SK-N-SH (cell line): Measurements from ENCODE around the gene BCL2L13. TPM values are rescaled to one million over a fixed set of nuclear protein-coding genes. Genes with fewer than 3 reads are reported as not detected.

Source experiments
- CTCF ChIA-PET: fragments of 300-600, 350-600 bp; formaldehyde crosslinking; extraction: SDS; loops from one replicate; lab custom pipeline; 2021; lab: Yijun Ruan, JAX
- POLR2A ChIA-PET: fragments of 350-600 bp; sonication (Branson Sonifier 250); formaldehyde crosslinking; extraction: SDS; loops from one replicate; lab custom pipeline; 2020; ENCODE audit warnings: antibody characterized with exemption, inconsistent platforms; lab: Yijun Ruan, JAX
- DNase-seq: peaks from one replicate; pipeline ENCODE4 v3.0.0; 2012
- H2AFZ ChIP-seq: fragments of 200-600 bp; sonication (generic); 2 replicates; pipeline ENCODE4 v1.8.1; 2016; ENCODE audit warnings: antibody characterized with exemption, mild to moderate bottlenecking, low read depth
- H3F3A ChIP-seq: fragments of 200-600 bp; sonication (generic); replicated peaks from 2 replicates; pipeline ENCODE3; 2016; ENCODE audit warnings: antibody characterized with exemption, mild to moderate bottlenecking; ENCODE audit not compliant: insufficient read depth
- H3K27ac ChIP-seq, 2 experiments: fragments of 200-500 bp in 1 of 2; fragments of 200-600 bp in 1 of 2; sonication (Bioruptor generic) in 1 of 2; sonication (generic), shearing (Covaris generic) in 1 of 2; 2 replicates each; pipeline versions ENCODE4 v1.5.1 to v1.6.1; 2014 to 2016; ENCODE audit warnings: low read depth in 2 of 2, inconsistent platforms in 1 of 2, low read length in 1 of 2, mild to moderate bottlenecking in 1 of 2, mixed read lengths in 1 of 2
- H3K27me3 ChIP-seq: fragments of 200-600 bp; sonication (generic), shearing (Covaris generic); 2 replicates; pipeline ENCODE4 v1.6.1; 2016; ENCODE audit warnings: mixed run types; ENCODE audit not compliant: insufficient read depth
- H3K36me3 ChIP-seq, 2 experiments: fragments of 200-500 bp in 1 of 2; fragments of 200-600 bp in 1 of 2; sonication (Bioruptor generic) in 1 of 2; sonication (generic) in 1 of 2; replicated peaks in 1 of 2; 2 replicates each; pipeline versions ENCODE3 to v1.5.1; 2014 to 2016; ENCODE audit warnings: low read length in 1 of 2, mild to moderate bottlenecking in 1 of 2; ENCODE audit not compliant: insufficient read depth in 2 of 2, control insufficient read depth in 1 of 2
- H3K4me1 ChIP-seq, 2 experiments: fragments of 200-500 bp in 1 of 2; fragments of 200-600 bp in 1 of 2; sonication (Bioruptor generic) in 1 of 2; sonication (generic), shearing (Covaris generic) in 1 of 2; 2 replicates each; pipeline versions ENCODE4 v1.5.1 to v1.6.1; 2014 to 2016; ENCODE audit warnings: low read depth in 1 of 2, low read length in 1 of 2, mixed run types in 1 of 2; ENCODE audit not compliant: insufficient read depth in 2 of 2, control insufficient read depth in 1 of 2
- H3K4me2 ChIP-seq: fragments of 200-600 bp; sonication (generic), shearing (Covaris generic); 2 replicates; pipeline ENCODE4 v1.6.1; 2017; ENCODE audit warnings: mixed run types
- H3K4me3 ChIP-seq, 2 experiments: fragments of 200-500 bp in 1 of 2; fragments of 200-600 bp in 1 of 2; sonication (Bioruptor generic) in 1 of 2; sonication (generic), shearing (Covaris generic) in 1 of 2; 2 replicates each; pipeline versions ENCODE4 v1.5.1 to v1.8.1; 2014 to 2016; ENCODE audit warnings: low read depth in 2 of 2, inconsistent platforms in 1 of 2, low read length in 1 of 2, mild to moderate bottlenecking in 1 of 2, mixed read lengths in 1 of 2, moderate library complexity in 1 of 2
- H3K79me2 ChIP-seq: fragments of 200-600 bp; sonication (generic); 2 replicates; pipeline ENCODE4 v1.8.1; 2017; ENCODE audit warnings: mild to moderate bottlenecking; ENCODE audit not compliant: insufficient read depth
- H3K9ac ChIP-seq: fragments of 200-600 bp; sonication (generic); 2 replicates; pipeline ENCODE4 v1.6.1; 2017; ENCODE audit warnings: mixed run types
- H3K9me2 ChIP-seq: fragments of 200-600 bp; sonication (generic); 2 replicates; pipeline ENCODE4 v1.6.1; 2017; ENCODE audit warnings: mixed run types
- H3K9me3 ChIP-seq: fragments of 200-600 bp; sonication (generic); 2 replicates; pipeline ENCODE4 v1.6.1; 2017; ENCODE audit warnings: mixed run types, mild to moderate bottlenecking, moderate library complexity
- H4K20me1 ChIP-seq: fragments of 200-600 bp; sonication (generic); 2 replicates; pipeline ENCODE4 v1.6.1; 2017; ENCODE audit warnings: mild to moderate bottlenecking, mixed run types; ENCODE audit not compliant: insufficient read depth
- CHD2 ChIP-seq: fragments of 150-350 bp; IDR thresholded peaks from 2 replicates; pipeline ENCODE4 v1.6.1; 2018; ENCODE audit warnings: low read length; ENCODE audit not compliant: partially characterized antibody
- ELF1 ChIP-seq: IDR thresholded peaks from 2 replicates; pipeline ENCODE4 v1.4.0; 2012
- EP300 ChIP-seq, 2 experiments: IDR thresholded peaks; 2 replicates each; pipeline versions ENCODE4 v1.4.0 to v1.6.1; 2012; ENCODE audit warnings: borderline replicate concordance in 1 of 2, low read depth in 1 of 2, low read length in 1 of 2
- EZH2phosphoT487 ChIP-seq: fragments of 200-600 bp; sonication (generic); IDR thresholded peaks from 2 replicates; pipeline ENCODE4 v1.6.1; 2017; ENCODE audit warnings: low read depth, mixed run types, mild to moderate bottlenecking, antibody characterized with exemption, moderate library complexity, borderline replicate concordance
- FOXJ3 ChIP-seq: sonication (generic); formaldehyde crosslinking; IDR thresholded peaks from 2 replicates; pipeline ENCODE4 v1.5.1; 2020; ENCODE audit warnings: mild to moderate bottlenecking, missing genetic modification reagents
- FOXM1 ChIP-seq: IDR thresholded peaks from 2 replicates; pipeline ENCODE4 v1.4.0; 2012; ENCODE audit warnings: low read depth, mild to moderate bottlenecking
- GABPA ChIP-seq: IDR thresholded peaks from 2 replicates; pipeline ENCODE4 v1.4.0; 2012; ENCODE audit warnings: low read depth, mild to moderate bottlenecking
- JUND ChIP-seq: IDR thresholded peaks from 2 replicates; pipeline ENCODE4 v1.4.0; 2012
- MEF2A ChIP-seq: IDR thresholded peaks from 2 replicates; pipeline ENCODE4 v1.4.0; 2012; ENCODE audit warnings: low read depth, borderline replicate concordance
- MXI1 ChIP-seq: IDR thresholded peaks from 2 replicates; pipeline ENCODE4 v1.6.1; 2012; ENCODE audit warnings: mild to moderate bottlenecking, low read depth, low read length, improper control_type of control experiment
- NFIC ChIP-seq: IDR thresholded peaks from 2 replicates; pipeline ENCODE4 v1.4.0; 2012; ENCODE audit warnings: borderline replicate concordance
- NRF1 ChIP-seq: IDR thresholded peaks from 2 replicates; pipeline ENCODE4 v1.6.1; 2012; ENCODE audit warnings: low read depth, mild to moderate bottlenecking, low read length
- PBX3 ChIP-seq: IDR thresholded peaks from 2 replicates; pipeline ENCODE4; 2012
- POLR2AphosphoS5 ChIP-seq: IDR thresholded peaks from 2 replicates; pipeline ENCODE4 v1.6.1; 2012; ENCODE audit warnings: low read depth, low read length
- RAD21 ChIP-seq: IDR thresholded peaks from 2 replicates; pipeline ENCODE4 v1.6.1; 2012; ENCODE audit warnings: mild to moderate bottlenecking, low read length
- RCOR1 ChIP-seq: fragments of 150-350 bp; IDR thresholded peaks from 2 replicates; pipeline ENCODE4 v1.6.1; 2017; ENCODE audit warnings: antibody characterized with exemption, low read length
- REST ChIP-seq: IDR thresholded peaks from 2 replicates; pipeline ENCODE4 v1.6.1; 2012; ENCODE audit warnings: mild to moderate bottlenecking, low read depth, low read length, moderate library complexity
- SIN3A ChIP-seq: IDR thresholded peaks from 2 replicates; pipeline ENCODE4 v1.6.1; 2012; ENCODE audit warnings: low read depth, mild to moderate bottlenecking, low read length, moderate library complexity, borderline replicate concordance
- TAF1 ChIP-seq: IDR thresholded peaks from 2 replicates; pipeline ENCODE4 v1.6.1; 2012; ENCODE audit warnings: low read depth, mild to moderate bottlenecking, low read length, moderate library complexity, borderline replicate concordance
- TEAD4 ChIP-seq: IDR thresholded peaks from 2 replicates; pipeline ENCODE4 v1.4.0; 2012; ENCODE audit warnings: mild to moderate bottlenecking, borderline replicate concordance; ENCODE audit not compliant: insufficient read depth
- USF1 ChIP-seq: IDR thresholded peaks from 2 replicates; pipeline ENCODE4 v1.4.0; 2012; ENCODE audit warnings: low read depth, borderline replicate concordance
- WGBS: methylation state at CpG from one replicate; pipeline ENCODE4 v1.1.6; 2017; ENCODE audit warnings: low lambda C conversion rate; 5-methylcytosine and 5-hydroxymethylcytosine counted together
- polyA plus RNA-seq, 3 experiments: library from polyadenylated mRNA; depleted of rRNA; stranded (reverse); fragments of >200 nt; gene quantifications; 2 replicates each; pipeline ENCODE4 v1.2.3, GENCODE V29; 2012
- TF ChIP-seq, protein P1 (sequence below): fragments of 200-600 bp; sonication (generic); IDR thresholded peaks from 2 replicates; pipeline ENCODE4 v1.6.1; 2017; ENCODE audit warnings: antibody characterized with exemption, mild to moderate bottlenecking, moderate library complexity

Gene BCL2L13
- polyA plus RNA-seq, 1 of the 3 experiments (the other 2 are of a cell fraction): 37.1 TPM

GRCh38 chr22:17628406-17629172 is 10.0 kb upstream of the BCL2L13 start, which contains the start of gene ATP6V1E1 (continued):
- TF ChIP-seq PBX3 (no peak), NRF1 (peak; percentile 45; the same call in 1 of the 2 replicates), USF1 (peak; percentile 98), NFIC (no peak), JUND (no peak), MXI1 (peak; percentile 73), REST (no peak)
- TF ChIP-seq, all 33 proteins: peak for 13

- CTCF ChIA-PET: no interaction called here
- peak overlapping the region; percentile 98 for H3K9ac ChIP-seq
- peaks cover 13% of the 10 kb centered on the region for H4K20me1 ChIP-seq
- no peaks in the 10 kb centered on the region for H3K9me2 ChIP-seq
- POLR2A ChIA-PET: no interaction called here
- H3K4me2 ChIP-seq: peak overlapping the region; percentile 91
- H2AFZ ChIP-seq: peak overlapping the region; percentile 72
- H3K4me1 ChIP-seq: peaks cover 0 to 20% of the 10 kb centered on the region in 2 experiments; a peak in 1 of 4 replicates
- peak overlapping the region; percentile 72 to 89 for H3K27ac ChIP-seq
- peaks cover 0 to 12% of the 10 kb centered on the region in 2 experiments for H3K36me3 ChIP-seq
- peaks cover 30% of the 10 kb centered on the region for H3F3A ChIP-seq
- no peaks in the 10 kb centered on the region for H3K27me3 ChIP-seq
- no peaks in the 10 kb centered on the region for H3K9me3 ChIP-seq
- peaks cover 62% of the 10 kb centered on the region for H3K79me2 ChIP-seq
- WGBS: 0% methylated on average over 1 of the region's 1 CpG
- DNase-seq: no peak
- peak overlapping the region; percentile 73 to 98 for H3K4me3 ChIP-seq
- TF ChIP-seq GABPA (no peak), RAD21 (no peak), EP300 (IDR thresholded peaks at IDR 0.05; ENCODE audit: borderline replicate concordance in 1 of 2, low read depth in 1 of 2, low read length in 1 of 2) (no peak), SIN3A (no peak), ELF1 (no peak), TAF1 (no peak), TEAD4 (no peak), USF1 (no peak), CHD2 (no peak), FOXJ3 (CRISPR knock-in tag) (no peak), JUND (no peak), RCOR1 (no peak), MEF2A (no peak), EZH2phosphoT487 (no peak), NFIC (no peak), FOXM1 (no peak), POLR2AphosphoS5 (no peak)
- TF ChIP-seq, protein P1, sequence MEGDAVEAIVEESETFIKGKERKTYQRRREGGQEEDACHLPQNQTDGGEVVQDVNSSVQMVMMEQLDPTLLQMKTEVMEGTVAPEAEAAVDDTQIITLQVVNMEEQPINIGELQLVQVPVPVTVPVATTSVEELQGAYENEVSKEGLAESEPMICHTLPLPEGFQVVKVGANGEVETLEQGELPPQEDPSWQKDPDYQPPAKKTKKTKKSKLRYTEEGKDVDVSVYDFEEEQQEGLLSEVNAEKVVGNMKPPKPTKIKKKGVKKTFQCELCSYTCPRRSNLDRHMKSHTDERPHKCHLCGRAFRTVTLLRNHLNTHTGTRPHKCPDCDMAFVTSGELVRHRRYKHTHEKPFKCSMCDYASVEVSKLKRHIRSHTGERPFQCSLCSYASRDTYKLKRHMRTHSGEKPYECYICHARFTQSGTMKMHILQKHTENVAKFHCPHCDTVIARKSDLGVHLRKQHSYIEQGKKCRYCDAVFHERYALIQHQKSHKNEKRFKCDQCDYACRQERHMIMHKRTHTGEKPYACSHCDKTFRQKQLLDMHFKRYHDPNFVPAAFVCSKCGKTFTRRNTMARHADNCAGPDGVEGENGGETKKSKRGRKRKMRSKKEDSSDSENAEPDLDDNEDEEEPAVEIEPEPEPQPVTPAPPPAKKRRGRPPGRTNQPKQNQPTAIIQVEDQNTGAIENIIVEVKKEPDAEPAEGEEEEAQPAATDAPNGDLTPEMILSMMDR: no peak
Measured at GRCh38 chr22:17629173-17629489, 9.4 kb upstream of the BCL2L13 start.
